GM13976 (cell line): ENCODE data around the gene TOMM34.

Experiments
- DNase-seq: peaks from one replicate; pipeline ENCODE4 v3.0.0; 2012; ENCODE audit warnings: low spot score
- CTCF ChIP-seq: IDR thresholded peaks from 2 replicates; pipeline ENCODE4 v1.5.1; 2012; ENCODE audit warnings: borderline replicate concordance, mild to moderate bottlenecking; ENCODE audit not compliant: insufficient read depth; ENCODE audit errors: extremely low read depth, missing control alignments, control extremely low read depth
- in situ Hi-C: fragments of 300-500 bp; cut with MboI; formaldehyde crosslinking; loops from one replicate; pipeline ENCODE4 v1.12.0; 2022; ENCODE audit warnings: low sequenced_read_pairs, mixed read lengths, inconsistent platforms; ENCODE audit not compliant: unreplicated experiment

TOMM34 gene

GRCh38 chr20:44911264-44911921, 48.8 kb downstream of the TOMM34 start:
- in situ Hi-C loops: no loop called here
- peak; percentile 74 for DNase-seq
- peak; percentile 33 for TF ChIP-seq CTCF

GRCh38 chr20:44910690-44911262, 49.4 kb downstream of the TOMM34 start:
- no peak for TF ChIP-seq CTCF
- no peak for DNase-seq
- in situ Hi-C loops: no loop called here

- in situ Hi-C loops: no loop called here
- TF ChIP-seq CTCF: no peak
- DNase-seq: peak; percentile 95
Measured at GRCh38 chr20:44909872-44910689, 50.1 kb downstream of the TOMM34 start, which contains the start of gene PABPC1L. TSS of gene PABPC1L (plus strand) at chr20:44910060. CDS start at chr20:44910144, 84 bp downstream.

- in situ Hi-C loops: no loop called here
- TF ChIP-seq CTCF: no peak
- no peak for DNase-seq
Measured at GRCh38 chr20:44908987-44909871, 51.0 kb downstream of the TOMM34 start.

- DNase-seq: no peak
- in situ Hi-C loops: no loop called here
- no peak for TF ChIP-seq CTCF
Measured at GRCh38 chr20:44904377-44904776, 55.8 kb downstream of the TOMM34 start.

- DNase-seq: no peak
- in situ Hi-C loops: no loop called here
- TF ChIP-seq CTCF: no peak
Measured at GRCh38 chr20:44901974-44902373, 58.2 kb downstream of the TOMM34 start.
